Liver (tissue), 9 donors: ENCODE results near the gene SCEL. TPM values are rescaled to one million over a fixed set of nuclear protein-coding genes. Genes with fewer than 3 reads are reported as not detected.

ENCODE experiments used
- DNase-seq: peaks from one replicate; pipeline ENCODE4 v3.0.0-alpha.2; 2017; ENCODE audit warnings: low spot score
- H3K27ac ChIP-seq, 2 donors: one replicate each; pipeline ENCODE4 v1.7.0; 2013; ENCODE audit warnings: inconsistent platforms in 2 of 2, low read length in 2 of 2, control low read depth in 1 of 2, low read depth in 1 of 2, mild to moderate bottlenecking in 1 of 2
- H3K27me3 ChIP-seq, 4 donors: one replicate each; pipeline versions ENCODE4 v1.6.1 to v1.7.0; 2013; ENCODE audit warnings: low read length in 3 of 4, inconsistent platforms in 1 of 4, mild to moderate bottlenecking in 1 of 4, moderate library complexity in 1 of 4; ENCODE audit not compliant: control insufficient read depth in 4 of 4, insufficient read depth in 4 of 4
- H3K36me3 ChIP-seq, 4 donors: one replicate each; pipeline versions ENCODE4 v1.6.1 to v1.7.0; 2013; ENCODE audit warnings: low read length in 3 of 4, mild to moderate bottlenecking in 3 of 4, low read depth in 1 of 4, moderate library complexity in 1 of 4; ENCODE audit not compliant: control insufficient read depth in 4 of 4, insufficient read depth in 3 of 4
- H3K4me1 ChIP-seq, 4 donors: one replicate each; pipeline versions ENCODE4 v1.6.1 to v1.7.0; 2013; ENCODE audit warnings: low read length in 3 of 4, mild to moderate bottlenecking in 3 of 4, moderate library complexity in 1 of 4; ENCODE audit not compliant: control insufficient read depth in 4 of 4, insufficient read depth in 4 of 4
- H3K4me3 ChIP-seq, 3 donors: one replicate each; pipeline versions ENCODE4 v1.6.1 to v1.7.0; 2013; ENCODE audit warnings: low read length in 3 of 3, control low read depth in 1 of 3, low read depth in 1 of 3, mild to moderate bottlenecking in 1 of 3
- H3K9ac ChIP-seq, 2 donors: one replicate each; pipeline ENCODE4 v1.7.0; 2013; ENCODE audit warnings: low read length in 2 of 2, mild to moderate bottlenecking in 2 of 2, moderate library complexity in 2 of 2, control low read depth in 1 of 2, low read depth in 1 of 2
- H3K9me3 ChIP-seq, 4 donors: one replicate each; pipeline versions ENCODE4 v1.6.1 to v1.7.0; 2013; ENCODE audit warnings: low read length in 3 of 4; ENCODE audit not compliant: control insufficient read depth in 4 of 4
- EGR1 ChIP-seq, 2 donors: IDR thresholded peaks; 2 replicates each; pipeline ENCODE4 v1.6.1; 2016 to 2018; ENCODE audit warnings: antibody characterized with exemption in 2 of 2, low read depth in 2 of 2
- FOXA1 ChIP-seq: IDR thresholded peaks from 2 replicates; pipeline ENCODE4 v1.6.1; 2016; ENCODE audit warnings: antibody characterized with exemption
- GABPA ChIP-seq, 2 donors: IDR thresholded peaks in 1 of 2; conservative IDR thresholded peaks in 1 of 2; 2 replicates each; pipeline ENCODE4 v1.6.1; 2016; ENCODE audit warnings: antibody characterized with exemption in 2 of 2, mild to moderate bottlenecking in 1 of 2, moderate library complexity in 1 of 2
- HNF4A ChIP-seq, 2 donors: conservative IDR thresholded peaks; 2 replicates each; pipeline ENCODE4 v1.6.1; 2016; ENCODE audit warnings: antibody characterized with exemption in 2 of 2, mild to moderate bottlenecking in 2 of 2
- HNF4G ChIP-seq: IDR thresholded peaks from 2 replicates; pipeline ENCODE4 v1.6.1; 2016; ENCODE audit warnings: antibody characterized with exemption
- JUND ChIP-seq, 2 donors: IDR thresholded peaks; 2 replicates each; pipeline ENCODE4 v1.6.1; 2016; ENCODE audit warnings: antibody characterized with exemption in 2 of 2
- NR2F2 ChIP-seq: IDR thresholded peaks from 2 replicates; pipeline ENCODE4 v1.6.1; 2016; ENCODE audit warnings: antibody characterized with exemption
- RXRA ChIP-seq, 2 donors: IDR thresholded peaks; 2 replicates each; pipeline ENCODE4 v1.6.1; 2017 to 2018; ENCODE audit warnings: antibody characterized with exemption in 2 of 2, mild to moderate bottlenecking in 1 of 2
- TAF1 ChIP-seq: conservative IDR thresholded peaks from 2 replicates; pipeline ENCODE4 v1.6.1; 2016; ENCODE audit warnings: antibody characterized with exemption, mild to moderate bottlenecking
- YY1 ChIP-seq: IDR thresholded peaks from 2 replicates; pipeline ENCODE4 v1.6.1; 2016; ENCODE audit warnings: antibody characterized with exemption, mild to moderate bottlenecking
- WGBS: extraction: QIAGEN DNeasy Blood & Tissue Kit; methylation state at CpG from one replicate; pipeline ENCODE4 v1.1.7; 2013; 5-methylcytosine and 5-hydroxymethylcytosine counted together
- polyA plus RNA-seq, 2 donors: library from polyadenylated mRNA; stranded (reverse) in 1 of 2; unstranded in 1 of 2; fragments of 200-250 nt in 1 of 2; fragments of >200 nt in 1 of 2; fragmentation: Nextera tagmentation in 1 of 2; extraction: Ambion mirVana in 1 of 2; gene quantifications; one replicate each; pipeline versions ENCODE4 v1.2.1 to v1.2.3, GENCODE V29; 2013 to 2015
- total RNA-seq, 2 donors: library from RNA; depleted of rRNA; stranded (reverse); fragments of >200 nt; gene quantifications; one replicate each; pipeline ENCODE4 v1.2.3, GENCODE V29; 2014
- TF ChIP-seq, protein P1 (sequence below): IDR thresholded peaks from 2 replicates; pipeline ENCODE4 v1.6.1; 2016; ENCODE audit warnings: antibody characterized with exemption
- TF ChIP-seq, protein P2 (sequence below): fragments of 150-350 bp; IDR thresholded peaks from 2 replicates; pipeline ENCODE4 v1.5.1; 2017; ENCODE audit warnings: improper control_type of control experiment, low read depth, low read length; ENCODE audit not compliant: missing input control
- TF ChIP-seq, protein P3 (sequence below): IDR thresholded peaks from 2 replicates; pipeline ENCODE4 v1.6.1; 2016; ENCODE audit warnings: antibody characterized with exemption
- TF ChIP-seq, protein P4 (sequence below): IDR thresholded peaks from 2 replicates; pipeline ENCODE4 v1.6.1; 2016; ENCODE audit warnings: antibody characterized with exemption
- TF ChIP-seq, protein P5 (sequence below): IDR thresholded peaks from 2 replicates; pipeline ENCODE4 v1.6.1; 2016; ENCODE audit warnings: antibody characterized with exemption, mild to moderate bottlenecking
- donor health status: healthy.
- donor health status: healthy.
- donor health status: healthy.
- donor health status: healthy.
- donor health status: healthy.

SCEL gene
- total and polyA plus RNA-seq, 4 donors, result 0.02 TPM; not detected in 3

DNA sequence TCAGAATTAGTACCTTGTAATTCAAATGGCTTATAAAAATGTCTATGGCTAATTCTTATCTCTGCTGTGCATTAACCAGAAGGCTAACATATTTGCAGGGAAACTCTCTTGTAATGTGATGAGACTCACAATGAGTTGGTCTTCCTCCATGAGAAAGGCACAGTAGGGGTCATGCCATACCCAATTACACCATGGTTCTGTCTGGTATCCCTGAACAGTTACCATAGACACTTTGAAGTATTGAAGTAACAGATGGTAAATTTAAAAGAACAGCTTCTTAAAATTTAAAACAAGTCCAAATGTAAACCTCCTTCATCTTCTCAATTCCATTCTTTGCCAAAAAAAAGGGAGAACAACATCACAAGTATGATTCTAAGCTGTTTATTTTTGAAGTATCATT, 139.3 kb downstream of the SCEL start:
- TF ChIP-seq HNF4G (no peak), YY1 (no peak), FOXA1 (no peak), NR2F2 (no peak), GABPA (IDR thresholded peaks at IDR 0.05 in 1 of 2, conservative IDR thresholded peaks at IDR 0.05 in 1 of 2) (no peak), JUND (IDR thresholded peaks at IDR 0.05) (no peak), RXRA (IDR thresholded peaks at IDR 0.05) (no peak), EGR1 (IDR thresholded peaks at IDR 0.05; ENCODE audit: low read depth in 2 of 2) (no peak), TAF1 (no peak), HNF4A (conservative IDR thresholded peaks at IDR 0.05) (no peak)
- TF ChIP-seq, protein P1, sequence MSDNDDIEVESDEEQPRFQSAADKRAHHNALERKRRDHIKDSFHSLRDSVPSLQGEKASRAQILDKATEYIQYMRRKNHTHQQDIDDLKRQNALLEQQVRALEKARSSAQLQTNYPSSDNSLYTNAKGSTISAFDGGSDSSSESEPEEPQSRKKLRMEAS, result no peak
- TF ChIP-seq, protein P2, sequence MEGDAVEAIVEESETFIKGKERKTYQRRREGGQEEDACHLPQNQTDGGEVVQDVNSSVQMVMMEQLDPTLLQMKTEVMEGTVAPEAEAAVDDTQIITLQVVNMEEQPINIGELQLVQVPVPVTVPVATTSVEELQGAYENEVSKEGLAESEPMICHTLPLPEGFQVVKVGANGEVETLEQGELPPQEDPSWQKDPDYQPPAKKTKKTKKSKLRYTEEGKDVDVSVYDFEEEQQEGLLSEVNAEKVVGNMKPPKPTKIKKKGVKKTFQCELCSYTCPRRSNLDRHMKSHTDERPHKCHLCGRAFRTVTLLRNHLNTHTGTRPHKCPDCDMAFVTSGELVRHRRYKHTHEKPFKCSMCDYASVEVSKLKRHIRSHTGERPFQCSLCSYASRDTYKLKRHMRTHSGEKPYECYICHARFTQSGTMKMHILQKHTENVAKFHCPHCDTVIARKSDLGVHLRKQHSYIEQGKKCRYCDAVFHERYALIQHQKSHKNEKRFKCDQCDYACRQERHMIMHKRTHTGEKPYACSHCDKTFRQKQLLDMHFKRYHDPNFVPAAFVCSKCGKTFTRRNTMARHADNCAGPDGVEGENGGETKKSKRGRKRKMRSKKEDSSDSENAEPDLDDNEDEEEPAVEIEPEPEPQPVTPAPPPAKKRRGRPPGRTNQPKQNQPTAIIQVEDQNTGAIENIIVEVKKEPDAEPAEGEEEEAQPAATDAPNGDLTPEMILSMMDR, result no peak
- TF ChIP-seq, protein P3, sequence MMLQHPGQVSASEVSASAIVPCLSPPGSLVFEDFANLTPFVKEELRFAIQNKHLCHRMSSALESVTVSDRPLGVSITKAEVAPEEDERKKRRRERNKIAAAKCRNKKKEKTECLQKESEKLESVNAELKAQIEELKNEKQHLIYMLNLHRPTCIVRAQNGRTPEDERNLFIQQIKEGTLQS, result no peak
- TF ChIP-seq, protein P4, sequence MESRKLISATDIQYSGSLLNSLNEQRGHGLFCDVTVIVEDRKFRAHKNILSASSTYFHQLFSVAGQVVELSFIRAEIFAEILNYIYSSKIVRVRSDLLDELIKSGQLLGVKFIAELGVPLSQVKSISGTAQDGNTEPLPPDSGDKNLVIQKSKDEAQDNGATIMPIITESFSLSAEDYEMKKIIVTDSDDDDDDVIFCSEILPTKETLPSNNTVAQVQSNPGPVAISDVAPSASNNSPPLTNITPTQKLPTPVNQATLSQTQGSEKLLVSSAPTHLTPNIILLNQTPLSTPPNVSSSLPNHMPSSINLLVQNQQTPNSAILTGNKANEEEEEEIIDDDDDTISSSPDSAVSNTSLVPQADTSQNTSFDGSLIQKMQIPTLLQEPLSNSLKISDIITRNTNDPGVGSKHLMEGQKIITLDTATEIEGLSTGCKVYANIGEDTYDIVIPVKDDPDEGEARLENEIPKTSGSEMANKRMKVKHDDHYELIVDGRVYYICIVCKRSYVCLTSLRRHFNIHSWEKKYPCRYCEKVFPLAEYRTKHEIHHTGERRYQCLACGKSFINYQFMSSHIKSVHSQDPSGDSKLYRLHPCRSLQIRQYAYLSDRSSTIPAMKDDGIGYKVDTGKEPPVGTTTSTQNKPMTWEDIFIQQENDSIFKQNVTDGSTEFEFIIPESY, result no peak
- TF ChIP-seq, protein P5, sequence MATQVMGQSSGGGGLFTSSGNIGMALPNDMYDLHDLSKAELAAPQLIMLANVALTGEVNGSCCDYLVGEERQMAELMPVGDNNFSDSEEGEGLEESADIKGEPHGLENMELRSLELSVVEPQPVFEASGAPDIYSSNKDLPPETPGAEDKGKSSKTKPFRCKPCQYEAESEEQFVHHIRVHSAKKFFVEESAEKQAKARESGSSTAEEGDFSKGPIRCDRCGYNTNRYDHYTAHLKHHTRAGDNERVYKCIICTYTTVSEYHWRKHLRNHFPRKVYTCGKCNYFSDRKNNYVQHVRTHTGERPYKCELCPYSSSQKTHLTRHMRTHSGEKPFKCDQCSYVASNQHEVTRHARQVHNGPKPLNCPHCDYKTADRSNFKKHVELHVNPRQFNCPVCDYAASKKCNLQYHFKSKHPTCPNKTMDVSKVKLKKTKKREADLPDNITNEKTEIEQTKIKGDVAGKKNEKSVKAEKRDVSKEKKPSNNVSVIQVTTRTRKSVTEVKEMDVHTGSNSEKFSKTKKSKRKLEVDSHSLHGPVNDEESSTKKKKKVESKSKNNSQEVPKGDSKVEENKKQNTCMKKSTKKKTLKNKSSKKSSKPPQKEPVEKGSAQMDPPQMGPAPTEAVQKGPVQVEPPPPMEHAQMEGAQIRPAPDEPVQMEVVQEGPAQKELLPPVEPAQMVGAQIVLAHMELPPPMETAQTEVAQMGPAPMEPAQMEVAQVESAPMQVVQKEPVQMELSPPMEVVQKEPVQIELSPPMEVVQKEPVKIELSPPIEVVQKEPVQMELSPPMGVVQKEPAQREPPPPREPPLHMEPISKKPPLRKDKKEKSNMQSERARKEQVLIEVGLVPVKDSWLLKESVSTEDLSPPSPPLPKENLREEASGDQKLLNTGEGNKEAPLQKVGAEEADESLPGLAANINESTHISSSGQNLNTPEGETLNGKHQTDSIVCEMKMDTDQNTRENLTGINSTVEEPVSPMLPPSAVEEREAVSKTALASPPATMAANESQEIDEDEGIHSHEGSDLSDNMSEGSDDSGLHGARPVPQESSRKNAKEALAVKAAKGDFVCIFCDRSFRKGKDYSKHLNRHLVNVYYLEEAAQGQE, result no peak
- Histone ChIP-seq H3K36me3 (no peaks in the 10 kb centered on the region), H3K9ac (no peak overlapping the region), H3K9me3 (peaks cover 0 to 3% (median 0%) of the 10 kb centered on the region in 4 donors), H3K27ac (no peak overlapping the region), H3K4me3 (no peak overlapping the region), H3K4me1 (no peaks in the 10 kb centered on the region), H3K27me3 (peaks cover 0 to 12% (median 1%) of the 10 kb centered on the region in 4 donors)
- no peak for DNase-seq

DNA sequence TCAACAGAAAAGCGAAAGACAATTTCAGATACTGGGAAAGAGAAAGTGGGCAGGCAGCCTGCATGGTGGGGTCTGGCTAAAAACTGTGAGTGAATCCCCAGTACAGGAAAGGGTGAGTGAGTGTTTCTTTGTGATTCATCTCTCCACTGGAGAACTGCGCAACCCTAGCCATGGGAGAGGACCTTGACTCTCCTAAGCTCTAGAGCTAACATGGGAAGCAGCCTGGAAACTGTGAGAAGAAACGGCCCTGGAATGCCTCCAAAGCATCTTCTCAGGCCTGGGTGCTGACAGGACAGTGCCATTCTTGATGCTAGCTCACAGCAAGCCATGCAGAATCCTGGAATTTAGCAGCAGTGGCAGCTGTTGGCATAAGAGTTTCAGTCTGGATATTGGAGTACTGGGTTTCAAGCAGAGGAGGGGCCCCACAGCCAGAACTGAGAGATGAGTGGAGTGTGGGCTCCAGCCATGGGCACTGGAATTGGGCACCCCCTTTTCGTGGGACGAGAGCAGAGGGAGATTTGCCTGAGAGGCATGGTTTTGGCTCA, 143.3 kb downstream of the SCEL start:
- Histone ChIP-seq H3K4me3 (no peak overlapping the region), H3K4me1 (no peaks in the 10 kb centered on the region), H3K27me3 (peaks cover 0 to 10% (median 1%) of the 10 kb centered on the region in 4 donors), H3K9ac (no peak overlapping the region), H3K27ac (no peak overlapping the region), H3K36me3 (no peaks in the 10 kb centered on the region), H3K9me3 (peaks cover 0 to 3% (median 0%) of the 10 kb centered on the region in 4 donors)
- TF ChIP-seq HNF4A (conservative IDR thresholded peaks at IDR 0.05), result no peak
- TF ChIP-seq NR2F2, result no peak
- TF ChIP-seq, protein P1, result no peak
- no peak for TF ChIP-seq TAF1
- TF ChIP-seq, protein P3, result no peak
- WGBS, result 67% methylated on average over 5 of the region's 5 CpGs
- DNase-seq, result no peak
